OCI-LY3 (cell line): ENCODE data around the gene DIO1.

Experiments used
- EZH2phosphoT487 ChIP-seq: fragments of 200-600 bp; shearing (Covaris generic); IDR thresholded peaks from 2 replicates; pipeline ENCODE4 v1.6.1; 2018; ENCODE audit warnings: antibody characterized with exemption, mixed run types, low read depth
- TF ChIP-seq, protein P1 (sequence below): fragments of 200-600, 300-600 bp; sonication (generic); IDR thresholded peaks from 2 replicates; pipeline ENCODE4 v1.5.1; 2014; ENCODE audit warnings: antibody characterized with exemption, low read length, low read depth

- TF ChIP-seq, protein P1, sequence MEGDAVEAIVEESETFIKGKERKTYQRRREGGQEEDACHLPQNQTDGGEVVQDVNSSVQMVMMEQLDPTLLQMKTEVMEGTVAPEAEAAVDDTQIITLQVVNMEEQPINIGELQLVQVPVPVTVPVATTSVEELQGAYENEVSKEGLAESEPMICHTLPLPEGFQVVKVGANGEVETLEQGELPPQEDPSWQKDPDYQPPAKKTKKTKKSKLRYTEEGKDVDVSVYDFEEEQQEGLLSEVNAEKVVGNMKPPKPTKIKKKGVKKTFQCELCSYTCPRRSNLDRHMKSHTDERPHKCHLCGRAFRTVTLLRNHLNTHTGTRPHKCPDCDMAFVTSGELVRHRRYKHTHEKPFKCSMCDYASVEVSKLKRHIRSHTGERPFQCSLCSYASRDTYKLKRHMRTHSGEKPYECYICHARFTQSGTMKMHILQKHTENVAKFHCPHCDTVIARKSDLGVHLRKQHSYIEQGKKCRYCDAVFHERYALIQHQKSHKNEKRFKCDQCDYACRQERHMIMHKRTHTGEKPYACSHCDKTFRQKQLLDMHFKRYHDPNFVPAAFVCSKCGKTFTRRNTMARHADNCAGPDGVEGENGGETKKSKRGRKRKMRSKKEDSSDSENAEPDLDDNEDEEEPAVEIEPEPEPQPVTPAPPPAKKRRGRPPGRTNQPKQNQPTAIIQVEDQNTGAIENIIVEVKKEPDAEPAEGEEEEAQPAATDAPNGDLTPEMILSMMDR: no peak
- no peak for TF ChIP-seq EZH2phosphoT487
Measured at GRCh38 chr1:53869454-53870117, 24.4 kb upstream of the DIO1 start.
